ENCODE data around the gene NKTR.

Gene NKTR

GRCh38 chr3:42662813-42663535 is 62.5 kb downstream of the NKTR start:
- DNase-seq: no peak

GRCh38 chr3:42663581-42664437 is 63.3 kb downstream of the NKTR start:
- DNase-seq: no peak

- DNase-seq: no peak
Observed at GRCh38 chr3:42664438-42664803, 63.9 kb downstream of the NKTR start.

GRCh38 chr3:42665050-42665878 is 64.8 kb downstream of the NKTR start:
- DNase-seq: no peak

GRCh38 chr3:42666022-42666421 is 65.5 kb downstream of the NKTR start:
- no peak for DNase-seq

GRCh38 chr3:42666577-42666998 is 66.1 kb downstream of the NKTR start:
- no peak for DNase-seq

GRCh38 chr3:42667096-42667522 is 66.6 kb downstream of the NKTR start:
- no peak for DNase-seq

- no peak for DNase-seq
Observed at GRCh38 chr3:42667523-42668412, 67.3 kb downstream of the NKTR start.

GRCh38 chr3:42668413-42668760 is 67.9 kb downstream of the NKTR start:
- DNase-seq: no peak

- DNase-seq: no peak
Observed at GRCh38 chr3:42668793-42669217, 68.3 kb downstream of the NKTR start.

GRCh38 chr3:42670051-42670576 is 69.6 kb downstream of the NKTR start:
- DNase-seq: no peak

GRCh38 chr3:42670670-42671069 is 70.2 kb downstream of the NKTR start:
- no peak for DNase-seq

GRCh38 chr3:42672515-42672914 is 72.0 kb downstream of the NKTR start:
- peak; percentile 70 for DNase-seq

GRCh38 chr3:42673082-42673481 is 72.6 kb downstream of the NKTR start:
- DNase-seq: no peak

GRCh38 chr3:42674146-42674545 is 73.7 kb downstream of the NKTR start:
- no peak for DNase-seq

- no peak for DNase-seq
Observed at GRCh38 chr3:42675909-42676308, 75.4 kb downstream of the NKTR start.

- DNase-seq: no peak
Observed at GRCh38 chr3:42678447-42678846, 78.0 kb downstream of the NKTR start.

GRCh38 chr3:42680271-42680670 is 79.8 kb downstream of the NKTR start:
- DNase-seq: peak; percentile 68

- DNase-seq: no peak
Observed at GRCh38 chr3:42680806-42681205, 80.3 kb downstream of the NKTR start.

GRCh38 chr3:42681361-42682038 is 81.0 kb downstream of the NKTR start:
- DNase-seq: no peak

GRCh38 chr3:42682301-42683070 is 82.0 kb downstream of the NKTR start:
- DNase-seq: no peak

Measured in suppressor macrophage treated with lipopolysaccharide for 4 hours (primary cell).